ENCODE data around the gene ENOX1.
A peak's percentile ranks its signal among the peaks of the same experiment; 100 is the strongest.

Gene ENOX1

GRCh38 chr13:43669964-43670363, 116.8 kb downstream of the ENOX1 start:
- no peak for DNase-seq (ENCODE audit: low read depth)

GRCh38 chr13:43669101-43669500, 117.7 kb downstream of the ENOX1 start:
- DNase-seq (ENCODE audit: low read depth) = no peak

GRCh38 chr13:43666403-43666802, 120.4 kb downstream of the ENOX1 start:
- no peak for DNase-seq (ENCODE audit: low read depth)

GRCh38 chr13:43665388-43665787, 121.4 kb downstream of the ENOX1 start:
- DNase-seq (ENCODE audit: low read depth) = no peak

- DNase-seq (ENCODE audit: low read depth) = peak; percentile 55
Measured at GRCh38 chr13:43664700-43665191, 122.0 kb downstream of the ENOX1 start.

GRCh38 chr13:43663474-43664090, 123.2 kb downstream of the ENOX1 start:
- no peak for DNase-seq (ENCODE audit: low read depth)

- no peak for DNase-seq (ENCODE audit: low read depth)
Measured at GRCh38 chr13:43662976-43663375, 123.8 kb downstream of the ENOX1 start.

- DNase-seq (ENCODE audit: low read depth) = no peak
Measured at GRCh38 chr13:43661161-43661830, 125.5 kb downstream of the ENOX1 start.

- DNase-seq (ENCODE audit: low read depth) = no peak
Measured at GRCh38 chr13:43657485-43657884, 129.3 kb downstream of the ENOX1 start.

GRCh38 chr13:43653980-43654379, 132.8 kb downstream of the ENOX1 start:
- DNase-seq (ENCODE audit: low read depth) = no peak

- no peak for DNase-seq (ENCODE audit: low read depth)
Measured at GRCh38 chr13:43653395-43653794, 133.4 kb downstream of the ENOX1 start.

GRCh38 chr13:43652760-43653159, 134.0 kb downstream of the ENOX1 start:
- DNase-seq (ENCODE audit: low read depth) = no peak

- no peak for DNase-seq (ENCODE audit: low read depth)
Measured at GRCh38 chr13:43650882-43651281, 135.9 kb downstream of the ENOX1 start.

GRCh38 chr13:43648733-43649132, 138.0 kb downstream of the ENOX1 start:
- no peak for DNase-seq (ENCODE audit: low read depth)

- no peak for DNase-seq (ENCODE audit: low read depth)
Measured at GRCh38 chr13:43647471-43647870, 139.3 kb downstream of the ENOX1 start.

- DNase-seq (ENCODE audit: low read depth) = no peak
Measured at GRCh38 chr13:43640476-43640875, 146.3 kb downstream of the ENOX1 start.

- no peak for DNase-seq (ENCODE audit: low read depth)
Measured at GRCh38 chr13:43631106-43631505, 155.7 kb downstream of the ENOX1 start.

GRCh38 chr13:43629691-43630480, 156.9 kb downstream of the ENOX1 start:
- DNase-seq (ENCODE audit: low read depth) = no peak

- DNase-seq (ENCODE audit: low read depth) = no peak
Measured at GRCh38 chr13:43626994-43627393, 159.8 kb downstream of the ENOX1 start.

- no peak for DNase-seq (ENCODE audit: low read depth)
Measured at GRCh38 chr13:43614063-43614462, 172.7 kb downstream of the ENOX1 start.

GRCh38 chr13:43611281-43612273, 175.2 kb downstream of the ENOX1 start:
- no peak for DNase-seq (ENCODE audit: low read depth)
